ENCODE measurements around the gene DNAJC4.

DNA sequence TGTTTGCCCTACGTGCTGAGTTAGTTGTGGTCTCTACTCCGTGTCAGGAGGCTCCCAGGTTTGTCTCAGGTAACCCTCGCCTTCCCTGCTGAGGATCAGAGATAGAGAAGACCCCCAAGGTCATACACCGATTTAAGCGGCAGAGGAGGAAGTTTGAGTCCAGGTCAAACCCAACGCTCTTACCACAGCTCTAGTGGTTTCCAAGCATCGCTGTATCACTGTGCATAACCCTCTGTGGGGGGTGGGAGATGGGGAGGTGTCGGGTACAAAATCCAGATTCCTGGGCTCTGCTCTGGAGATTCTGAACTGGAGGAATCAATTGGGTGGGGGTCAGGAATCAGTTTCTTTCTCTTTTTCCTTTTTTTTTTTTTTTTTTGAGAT, 627 bp downstream of the DNAJC4 start:
- TF ChIP-seq POLR2AphosphoS5 (IDR thresholded peaks at IDR 0.05; ENCODE audit: low read depth, low read length) (no peak), POLR2A (IDR thresholded peaks at IDR 0.05; ENCODE audit: low read depth, low read length) (no peak)
